BJ (cell line): ENCODE results near the gene PARD3B. TPM values are rescaled to one million over a fixed set of nuclear protein-coding genes. Genes with fewer than 3 reads are reported as not detected.
A peak's percentile ranks its signal among the peaks of the same experiment; 100 is the strongest.

Experiments
- CTCF ChIA-PET: fragments of 350-600 bp; formaldehyde crosslinking; extraction: SDS; loops from one replicate; lab custom pipeline; 2021; ENCODE audit warnings: antibody characterized with exemption, inconsistent platforms; lab: Yijun Ruan, JAX
- POLR2A ChIA-PET: fragments of 300-600 bp; sonication (Branson Sonifier 250); formaldehyde crosslinking; extraction: SDS; loops from one replicate; lab custom pipeline; 2021; ENCODE audit warnings: antibody characterized with exemption; lab: Charles Lee
- DNase-seq: peaks from one replicate; pipeline ENCODE4 v3.0.0-alpha.2; 2011; ENCODE audit warnings: low read depth
- H3K27me3 ChIP-seq: 2 replicates; pipeline ENCODE4 v1.6.0; 2011; ENCODE audit warnings: low read length; ENCODE audit not compliant: control insufficient read depth, insufficient read depth
- H3K36me3 ChIP-seq: 2 replicates; pipeline ENCODE4 v1.5.1; 2011; ENCODE audit warnings: low read length; ENCODE audit not compliant: control insufficient read depth, insufficient read depth
- H3K4me3 ChIP-seq: 2 replicates; pipeline ENCODE4 v1.5.1; 2011; ENCODE audit warnings: low read depth, mild to moderate bottlenecking, control low read depth, low read length
- CTCF ChIP-seq: IDR thresholded peaks from 2 replicates; pipeline ENCODE4 v1.5.1; 2011; ENCODE audit warnings: low read depth, mild to moderate bottlenecking, control low read depth, inconsistent platforms, low read length, moderate library complexity; ENCODE audit not compliant: insufficient read depth
- polyA plus RNA-seq: library from polyadenylated mRNA; depleted of rRNA; stranded (reverse); fragments of >200 nt; gene quantifications from 2 replicates; pipeline ENCODE4 v1.2.3, GENCODE V29; 2011

PARD3B gene
- polyA plus RNA-seq, 1 experiment = 7.1 TPM

GRCh38 chr2:204504594-204504993, 40.7 kb upstream of the PARD3B start:
- no peak for TF ChIP-seq CTCF
- no peaks in the 10 kb centered on the region for H3K27me3 ChIP-seq
- no peaks in the 10 kb centered on the region for H3K36me3 ChIP-seq
- no peak overlapping the region for H3K4me3 ChIP-seq
- ChIA-PET POLR2A (no interaction called here), CTCF (interaction anchor here (0.8 kb wide), 1 partner anchor 10 kb away, joined by 3 read pairs; no protein-coding TSS in a partner anchor)
- no peak for DNase-seq

GRCh38 chr2:204505488-204505887, 39.8 kb upstream of the PARD3B start:
- H3K4me3 ChIP-seq = no peak overlapping the region
- H3K36me3 ChIP-seq = no peaks in the 10 kb centered on the region
- no peaks in the 10 kb centered on the region for H3K27me3 ChIP-seq
- no peak for DNase-seq
- CTCF ChIA-PET = interaction anchor here (0.8 kb wide), 1 partner anchor 186 kb away, joined by 4 read pairs; no protein-coding TSS in a partner anchor
- TF ChIP-seq CTCF = no peak
- POLR2A ChIA-PET = no interaction called here

GRCh38 chr2:204505946-204506345, 39.3 kb upstream of the PARD3B start:
- H3K27me3 ChIP-seq = no peaks in the 10 kb centered on the region
- CTCF ChIA-PET = interaction anchor here (0.8 kb wide), 1 partner anchor 186 kb away, joined by 4 read pairs; no protein-coding TSS in a partner anchor
- POLR2A ChIA-PET = no interaction called here
- peak; percentile 73 for DNase-seq
- TF ChIP-seq CTCF = no peak
- no peaks in the 10 kb centered on the region for H3K36me3 ChIP-seq
- H3K4me3 ChIP-seq = no peak overlapping the region

GRCh38 chr2:204507636-204508035, 37.6 kb upstream of the PARD3B start:
- Histone ChIP-seq H3K4me3 (no peak overlapping the region), H3K27me3 (no peaks in the 10 kb centered on the region), H3K36me3 (no peaks in the 10 kb centered on the region)
- CTCF ChIA-PET = interaction anchor here (1.0 kb wide), 1 partner anchor 14 kb away, joined by 3 read pairs; no protein-coding TSS in a partner anchor
- no peak for DNase-seq
- TF ChIP-seq CTCF = no peak
- POLR2A ChIA-PET = no interaction called here

GRCh38 chr2:204510709-204511420, 34.4 kb upstream of the PARD3B start:
- no peak for TF ChIP-seq CTCF
- Histone ChIP-seq H3K36me3 (no peaks in the 10 kb centered on the region), H3K4me3 (no peak overlapping the region), H3K27me3 (no peaks in the 10 kb centered on the region)
- ChIA-PET POLR2A (interaction anchor here (0.6 kb wide), 1 partner anchor 28 kb away, joined by 3 read pairs; no protein-coding TSS in a partner anchor), CTCF (no interaction called here)
- DNase-seq = no peak
